ENCODE data around the gene AMER2.

DNA sequence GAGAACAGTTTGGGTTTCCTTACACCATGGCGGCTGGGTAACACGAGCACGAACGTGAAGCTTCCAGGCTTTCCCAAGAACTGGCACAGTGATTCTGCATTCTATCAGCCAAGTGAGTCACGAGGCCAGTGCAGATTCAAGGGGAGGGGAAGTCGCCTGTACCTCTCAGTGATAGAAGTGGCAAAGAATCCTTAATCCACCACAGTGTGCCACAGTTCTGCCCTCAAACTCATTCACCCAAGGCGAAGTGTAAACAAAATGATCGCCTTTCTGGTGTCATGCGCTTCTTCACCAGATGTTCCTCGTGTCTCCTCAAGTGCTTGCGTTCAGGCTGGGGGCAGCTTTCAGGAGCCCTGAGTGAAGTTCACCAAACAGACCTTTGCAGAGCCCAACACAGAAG, 24.9 kb upstream of the AMER2 start:
- no peak for TF ChIP-seq EZH2 (IDR thresholded peaks at IDR 0.05; ENCODE audit: insufficient read depth, poor library complexity, severe bottlenecking)
- no peak for TF ChIP-seq EZH2phosphoT487 (IDR thresholded peaks at IDR 0.05; ENCODE audit: insufficient read depth, low read depth)
